SU-DHL-6 (cell line): ENCODE measurements around the gene PARP16.

Experiments used
- H2AFZ ChIP-seq: fragments of 200-600 bp; sonication (generic); 2 replicates; pipeline ENCODE4 v1.6.1; 2014; ENCODE audit warnings: low read depth, mild to moderate bottlenecking, moderate library complexity, mixed read lengths, antibody characterized with exemption, low read length; ENCODE audit not compliant: severe bottlenecking
- H3F3A ChIP-seq: fragments of 200-600 bp; shearing (Covaris generic); 2 replicates; pipeline ENCODE4 v1.6.0; 2016; ENCODE audit warnings: antibody characterized with exemption, mild to moderate bottlenecking; ENCODE audit not compliant: insufficient read depth
- H3K27ac ChIP-seq: fragments of 200-600 bp; sonication (generic); 2 replicates; pipeline ENCODE4 v1.5.1; 2016; ENCODE audit warnings: low read depth, mild to moderate bottlenecking, low read length, moderate library complexity, mixed read lengths
- H3K27me3 ChIP-seq: fragments of 200-600 bp; sonication (generic), shearing (Covaris generic); 2 replicates; pipeline ENCODE4 v1.6.0; 2014; ENCODE audit warnings: mild to moderate bottlenecking, low read length
- H3K36me3 ChIP-seq: fragments of 200-600 bp; sonication (generic); 2 replicates; pipeline ENCODE4 v1.6.1; 2014; ENCODE audit warnings: mild to moderate bottlenecking, low read length, mixed read lengths
- H3K4me2 ChIP-seq: fragments of 300-600, 200-600 bp; shearing (Covaris generic), sonication (generic); 2 replicates; pipeline ENCODE4 v1.6.0; 2014; ENCODE audit warnings: low read length, low read depth, mild to moderate bottlenecking; ENCODE audit not compliant: poor library complexity, severe bottlenecking
- H3K4me3 ChIP-seq: fragments of 200-600 bp; sonication (generic); 2 replicates; pipeline ENCODE4 v1.5.1; 2014; ENCODE audit warnings: antibody characterized with exemption, low read length, mild to moderate bottlenecking, mixed read lengths; ENCODE audit not compliant: insufficient read depth, poor library complexity, severe bottlenecking
- H3K79me2 ChIP-seq: fragments of 200-600 bp; sonication (generic); 2 replicates; pipeline ENCODE4 v1.6.1; 2014; ENCODE audit warnings: mild to moderate bottlenecking, low read length, moderate library complexity; ENCODE audit not compliant: insufficient read depth
- H3K9ac ChIP-seq: fragments of 200-600 bp; sonication (generic); 2 replicates; pipeline ENCODE4 v1.7.0; 2014; ENCODE audit warnings: mild to moderate bottlenecking, low read length
- H3K9me2 ChIP-seq: fragments of 200-600 bp; sonication (generic); replicated peaks from 2 replicates; pipeline ENCODE4 v1.6.1; 2014; ENCODE audit warnings: low read length; ENCODE audit not compliant: insufficient read depth
- H3K9me3 ChIP-seq: fragments of 200-600 bp; sonication (generic); 2 replicates; pipeline ENCODE4 v1.6.1; 2014; ENCODE audit warnings: low read length, mixed read lengths; ENCODE audit not compliant: insufficient read depth
- H4K20me1 ChIP-seq: fragments of 200-600 bp; sonication (generic); 2 replicates; pipeline ENCODE4 v1.6.1; 2014; ENCODE audit warnings: low read depth, mild to moderate bottlenecking, antibody characterized with exemption, low read length, moderate library complexity, mixed read lengths
- CTCF ChIP-seq: fragments of 200-600 bp; sonication (generic); IDR thresholded peaks from one replicate; pipeline ENCODE4 v1.5.1; 2017; ENCODE audit warnings: antibody characterized with exemption, mild to moderate bottlenecking, low read length, moderate library complexity; ENCODE audit not compliant: insufficient read depth, poor library complexity, severe bottlenecking
- EZH2phosphoT487 ChIP-seq: fragments of 200-600 bp; sonication (generic), shearing (Covaris generic); conservative IDR thresholded peaks from 2 replicates; pipeline ENCODE4 v1.6.1; 2018; ENCODE audit warnings: mild to moderate bottlenecking, antibody characterized with exemption, low read length, moderate library complexity, mixed read lengths

The PARP16 gene

GRCh38 chr15:65311760-65312159 lies 25.1 kb upstream of the PARP16 start:
- Histone ChIP-seq H2AFZ (no peak overlapping the region), H3K4me2 (no peak overlapping the region), H3K79me2 (no peaks in the 10 kb centered on the region), H3K27me3 (no peaks in the 10 kb centered on the region), H3F3A (peaks cover under 1% of the 10 kb centered on the region; the same call in 1 of the 2 replicates), H3K36me3 (no peaks in the 10 kb centered on the region), H3K9ac (no peak overlapping the region), H3K9me2 (no peaks in the 10 kb centered on the region), H4K20me1 (no peaks in the 10 kb centered on the region), H3K4me3 (no peak overlapping the region), H3K27ac (no peak overlapping the region), H3K9me3 (no peaks in the 10 kb centered on the region)
- no peak for TF ChIP-seq CTCF
- no peak for TF ChIP-seq EZH2phosphoT487

GRCh38 chr15:65310431-65311137 lies 23.9 kb upstream of the PARP16 start:
- TF ChIP-seq CTCF (no peak), EZH2phosphoT487 (no peak)
- H3K4me3 ChIP-seq, result no peak overlapping the region
- no peaks in the 10 kb centered on the region for H3K27me3 ChIP-seq
- peaks cover 12% of the 10 kb centered on the region for H3F3A ChIP-seq
- no peaks in the 10 kb centered on the region for H3K79me2 ChIP-seq
- no peaks in the 10 kb centered on the region for H3K9me3 ChIP-seq
- H3K27ac ChIP-seq, result no peak overlapping the region
- no peaks in the 10 kb centered on the region for H4K20me1 ChIP-seq
- no peak overlapping the region for H3K4me2 ChIP-seq
- no peak overlapping the region for H2AFZ ChIP-seq
- H3K9me2 ChIP-seq, result no peaks in the 10 kb centered on the region
- no peak overlapping the region for H3K9ac ChIP-seq
- H3K36me3 ChIP-seq, result no peaks in the 10 kb centered on the region

GRCh38 chr15:65309882-65310418 lies 23.3 kb upstream of the PARP16 start:
- H3K27me3 ChIP-seq, result no peaks in the 10 kb centered on the region
- no peaks in the 10 kb centered on the region for H3K36me3 ChIP-seq
- no peaks in the 10 kb centered on the region for H3K79me2 ChIP-seq
- H3K9me3 ChIP-seq, result no peaks in the 10 kb centered on the region
- H3K27ac ChIP-seq, result no peak overlapping the region
- H4K20me1 ChIP-seq, result no peaks in the 10 kb centered on the region
- peaks cover 17% of the 10 kb centered on the region for H3F3A ChIP-seq
- H2AFZ ChIP-seq, result no peak overlapping the region
- H3K9me2 ChIP-seq, result no peaks in the 10 kb centered on the region
- no peak overlapping the region for H3K4me2 ChIP-seq
- TF ChIP-seq EZH2phosphoT487 (no peak), CTCF (no peak)
- no peak overlapping the region for H3K4me3 ChIP-seq
- no peak overlapping the region for H3K9ac ChIP-seq
